ELF-1 (cell line): ENCODE data around the gene EGR4.
A peak's percentile ranks its signal among the peaks of the same experiment; 100 is the strongest.

Experiments used
- DNase-seq: peaks from one replicate; pipeline ENCODE4 v3.0.0-alpha.2; 2016; ENCODE audit warnings: low read depth, low spot score

The EGR4 gene

GRCh38 chr2:73290049-73290839 lies 3.1 kb downstream of the EGR4 start:
- peak; percentile 56 for DNase-seq

- no peak for DNase-seq
These were observed 4.0 kb downstream of the EGR4 start for GRCh38 chr2:73289304-73289703.

DNA sequence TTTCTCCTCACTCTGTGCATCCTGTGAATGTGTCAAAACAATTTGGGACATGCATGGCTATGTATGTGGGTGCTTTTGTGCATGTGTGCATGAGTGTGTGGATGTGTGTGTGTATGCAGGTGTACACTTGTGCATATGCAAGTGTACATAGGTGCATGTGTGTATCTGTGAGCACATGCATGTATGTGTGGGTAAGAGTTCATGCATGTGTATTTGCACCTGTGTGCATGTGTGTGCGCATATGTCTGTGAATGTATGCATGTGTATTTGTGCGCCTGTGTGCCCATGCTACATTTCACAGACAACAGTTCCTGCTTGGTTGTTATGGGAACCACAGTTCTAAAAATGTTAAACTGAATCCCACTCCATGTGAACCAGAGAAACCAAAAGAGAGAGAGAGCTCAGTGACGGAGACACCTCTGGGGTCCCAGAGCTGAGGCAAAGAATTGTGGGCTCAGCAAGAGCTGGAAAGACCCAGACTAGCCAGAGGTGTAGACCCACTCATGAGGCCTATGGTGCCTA lies 7.2 kb downstream of the EGR4 start:
- no peak for DNase-seq

DNA sequence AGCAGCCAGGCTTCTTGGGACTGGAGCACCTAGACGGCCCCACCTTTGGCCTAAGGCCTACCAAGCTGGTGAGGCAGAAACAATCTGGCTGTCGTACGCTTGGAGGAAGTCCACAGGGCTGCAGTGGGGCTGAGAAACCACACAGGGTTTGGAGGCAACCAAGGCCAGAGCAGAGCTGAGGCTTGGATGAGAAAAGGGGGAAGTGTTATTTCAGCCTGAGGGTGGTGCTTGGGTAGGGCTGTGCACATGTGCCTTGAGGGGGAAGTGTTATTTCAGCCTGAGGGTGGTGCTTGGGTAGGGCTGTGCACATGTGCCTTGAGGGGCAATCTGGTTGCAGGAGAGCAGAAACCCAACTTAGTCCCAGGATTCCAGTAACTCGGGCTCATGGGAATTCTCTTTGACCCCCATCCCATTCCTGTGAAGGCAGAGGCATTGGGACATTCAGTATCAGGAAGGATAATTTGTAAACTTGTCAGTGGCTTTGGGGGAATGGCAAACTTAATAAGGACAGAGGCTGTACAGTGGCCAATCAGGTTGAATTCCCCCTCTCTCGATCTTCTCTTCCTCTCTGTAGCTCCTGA lies 8.1 kb downstream of the EGR4 start:
- peak; percentile 18 for DNase-seq

GRCh38 chr2:73284296-73285158 lies 8.8 kb downstream of the EGR4 start, which contains the start of gene FBXO41:
FBXO41 (minus strand) TSS chr2:73284478; CDS start chr2:73269630, 14,848 bp downstream.
- peak; percentile 31 for DNase-seq

- DNase-seq: no peak
These were observed 9.6 kb downstream of the EGR4 start for GRCh38 chr2:73283545-73284295.

DNA sequence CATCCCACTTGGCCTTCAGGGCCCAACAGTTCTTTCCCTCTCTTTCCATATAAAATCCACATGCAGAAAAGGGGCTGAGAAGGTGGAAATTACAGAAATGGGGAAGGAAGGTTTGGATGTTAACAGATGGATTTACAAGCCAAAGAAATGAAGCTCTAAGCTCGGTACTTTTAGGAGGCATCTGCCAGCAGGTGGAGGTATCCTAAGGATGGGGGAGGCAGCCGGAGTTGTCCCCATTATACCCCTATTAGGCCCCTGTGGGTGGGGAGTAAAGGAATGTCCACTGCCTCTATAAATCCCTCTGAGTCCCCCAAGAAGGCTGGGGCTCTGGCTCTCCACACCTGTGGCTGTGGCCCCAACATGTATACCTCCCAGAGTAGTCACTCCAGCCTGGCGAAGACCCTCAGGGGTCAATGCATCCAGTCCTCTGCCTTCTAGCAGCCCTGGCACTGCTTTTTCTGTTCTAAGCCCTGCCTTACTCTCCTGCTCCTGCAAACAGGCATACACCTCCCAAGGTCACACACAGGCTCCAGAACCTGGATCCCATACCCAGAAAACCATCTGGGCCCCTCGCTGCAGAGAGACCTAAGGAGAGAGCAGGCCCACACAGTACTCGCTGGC lies 10.3 kb downstream of the EGR4 start:
- DNase-seq: no peak

DNA sequence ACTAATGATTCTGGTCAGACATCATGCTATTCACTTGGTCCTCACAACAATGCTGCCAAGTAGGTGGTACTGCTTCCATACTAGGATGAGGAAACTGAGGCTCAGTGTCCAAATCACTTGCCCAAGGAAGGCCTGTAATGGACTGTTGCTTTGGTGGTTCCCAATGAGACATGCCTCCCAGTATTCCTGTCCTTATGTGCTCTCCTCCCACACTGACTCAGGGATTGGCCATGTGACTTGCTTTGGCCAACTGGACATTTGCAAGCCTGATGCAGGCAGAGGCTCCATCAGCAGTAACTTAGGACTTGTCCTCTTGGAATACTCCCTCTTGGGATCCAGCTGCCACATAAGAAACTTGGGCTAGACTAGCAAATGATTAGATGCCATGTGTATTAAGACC lies 12.1 kb downstream of the EGR4 start:
- DNase-seq: no peak

DNA sequence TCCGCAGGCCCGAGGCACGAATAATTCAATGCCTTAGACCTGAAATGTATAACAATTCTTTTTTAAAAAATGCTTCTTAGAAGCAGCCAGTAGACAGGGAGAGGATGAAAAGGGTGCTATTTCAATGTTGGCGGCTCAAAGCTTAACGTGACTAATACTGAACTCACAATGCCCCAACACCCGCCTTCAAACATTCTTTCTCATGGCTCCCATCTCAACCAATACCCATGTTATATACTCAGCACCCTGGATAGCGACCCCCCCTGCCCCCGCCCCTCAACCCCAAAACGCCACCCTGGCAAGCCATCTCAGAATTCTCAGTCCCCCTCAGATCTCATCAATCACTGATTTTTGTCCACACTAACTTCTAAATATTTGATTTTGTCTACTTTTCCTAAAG lies 13.5 kb downstream of the EGR4 start:
- DNase-seq: no peak

- DNase-seq: peak; percentile 51
These were observed 21.1 kb downstream of the EGR4 start for GRCh38 chr2:73272270-73272669.

GRCh38 chr2:73269686-73270465 lies 23.5 kb downstream of the EGR4 start:
- no peak for DNase-seq

DNA sequence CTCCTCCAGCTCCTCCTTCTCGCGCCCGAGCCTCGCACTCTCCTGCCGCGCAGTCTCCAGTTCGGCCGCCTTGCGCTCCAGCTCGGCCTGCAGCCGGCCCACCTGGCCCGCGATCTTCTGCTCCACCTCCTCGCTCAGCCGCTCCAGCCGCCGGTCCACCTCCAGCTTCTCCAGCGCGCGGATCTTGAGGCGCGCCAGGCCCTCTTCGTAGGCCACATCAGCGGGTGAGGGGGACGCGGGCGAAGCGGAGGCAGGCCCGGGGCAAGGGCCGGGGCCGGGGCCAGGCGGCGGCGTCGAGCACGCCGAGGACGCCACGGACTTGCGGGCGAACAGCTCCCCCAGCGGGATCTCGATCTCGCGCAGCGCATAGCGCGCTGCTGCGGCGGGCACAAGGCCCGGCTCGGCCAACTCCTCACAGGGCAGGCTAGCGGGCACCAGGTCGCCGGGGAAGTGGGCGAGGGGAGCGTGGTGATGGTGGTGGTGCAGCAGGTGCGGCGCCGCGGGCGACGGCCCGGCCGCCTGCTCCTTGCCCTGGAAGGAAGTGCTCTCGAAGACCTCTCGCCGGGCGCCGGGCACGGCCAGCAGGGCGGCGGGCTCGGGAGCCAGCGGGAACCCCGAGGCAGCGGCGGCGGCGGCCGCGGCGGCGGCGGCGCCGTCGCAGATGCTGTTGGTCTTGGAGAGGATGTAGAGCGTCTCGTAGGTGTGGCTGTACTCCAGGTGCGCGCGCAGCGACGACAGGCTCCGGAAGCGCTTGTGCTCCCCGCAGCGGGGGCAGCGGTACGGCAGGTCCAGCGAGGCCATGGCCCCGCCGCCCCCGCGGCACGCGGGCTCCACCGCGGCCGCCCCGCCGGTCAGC lies 24.3 kb downstream of the EGR4 start:
- DNase-seq: peak; percentile 77

DNA sequence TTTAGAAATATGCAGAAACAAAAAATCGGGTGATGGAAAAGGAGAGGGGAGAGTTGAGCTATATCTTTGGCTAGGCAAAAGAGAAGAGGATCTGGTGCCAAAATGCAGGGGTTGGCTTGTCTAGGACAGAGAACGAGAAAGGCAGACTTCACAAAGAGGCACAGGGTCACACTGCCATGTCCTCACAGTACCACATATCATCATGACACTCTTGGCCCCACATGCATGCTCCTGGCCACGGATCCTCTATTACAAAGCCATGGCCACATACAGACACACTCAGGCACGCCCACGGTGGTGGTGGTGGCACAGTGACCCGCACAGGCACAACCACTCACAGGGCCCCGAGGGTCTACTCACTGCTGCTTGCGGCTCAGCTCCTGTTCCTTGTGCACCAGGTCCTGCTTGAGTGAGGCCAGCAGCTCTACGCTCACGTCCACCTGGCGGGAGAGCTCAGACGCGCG lies 24.9 kb downstream of the EGR4 start:
- no peak for DNase-seq

- DNase-seq: no peak
These were observed 26.3 kb downstream of the EGR4 start for GRCh38 chr2:73267008-73267407.

GRCh38 chr2:73266061-73266901 lies 27.1 kb downstream of the EGR4 start:
- no peak for DNase-seq

- DNase-seq: no peak
These were observed 27.9 kb downstream of the EGR4 start for GRCh38 chr2:73265298-73266060.

- DNase-seq: no peak
These were observed 28.6 kb downstream of the EGR4 start for GRCh38 chr2:73264783-73265182.

DNA sequence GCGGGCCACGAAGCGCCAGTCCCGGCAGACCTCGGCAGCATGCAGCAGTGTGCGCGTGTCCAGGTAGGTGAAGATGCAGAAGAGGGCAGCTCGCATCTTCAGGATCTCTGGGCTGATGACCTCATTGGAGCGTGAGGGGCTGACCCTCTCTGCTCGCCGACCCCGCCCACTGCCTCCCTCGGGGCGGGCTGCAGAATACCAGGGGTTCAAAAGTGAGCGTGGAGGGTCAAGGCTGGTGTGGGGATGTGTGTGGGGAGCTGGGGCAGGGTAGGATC lies 29.1 kb downstream of the EGR4 start:
- no peak for DNase-seq
